ENCODE results near the gene ZC3H4. TPM values are rescaled to one million over a fixed set of nuclear protein-coding genes. Genes with fewer than 3 reads are reported as not detected.

Gene ZC3H4
- total RNA-seq, 1 experiment from 2014 or later = 73.0 TPM

GRCh38 chr19:47035127-47036096 lies 78.2 kb downstream of the ZC3H4 start:
- no TSS peak for BruUV-seq (replicated peaks)
- intact Hi-C loops (cut with micrococcal nuclease; ENCODE audit: unreplicated experiment) = loop anchor here (1.0 to 10.0 kb wide), 2 partner anchors 90 to 281 kb away; no protein-coding TSS in a partner anchor
- CTCF ChIA-PET = interaction anchor here (0.6 to 1.4 kb wide), 12 partner anchors 12 to 1285 kb away, joined by 3 to 6 read pairs (median 4); partner anchors contain the start of gene ZC3H4
- H3K4me1 Mint-ChIP-seq (ENCODE audit: low read depth, unreplicated experiment) = peaks cover 24% of the 10 kb centered on the region
- H3K36me3 Mint-ChIP-seq (ENCODE audit: insufficient read depth, unreplicated experiment) = peaks cover 30% of the 10 kb centered on the region
- peaks cover 11% of the 10 kb centered on the region for H3K27me3 Mint-ChIP-seq (ENCODE audit: unreplicated experiment)
- no peaks in the 10 kb centered on the region for H3K9me3 Mint-ChIP-seq (ENCODE audit: low read depth, unreplicated experiment)
- peak; percentile 99 for TF ChIP-seq CTCF (IDR thresholded peaks at IDR 0.05; ENCODE audit: unreplicated experiment)
- H3K27ac Mint-ChIP-seq (ENCODE audit: unreplicated experiment) = peak overlapping the region; percentile 73
- peak; percentile 99 for DNase-seq
- peak overlapping the region; percentile 70 for H3K4me3 Mint-ChIP-seq (ENCODE audit: low read depth, unreplicated experiment)

GRCh38 chr19:47032171-47032811 lies 81.3 kb downstream of the ZC3H4 start:
- Mint-ChIP-seq H3K27ac (ENCODE audit: unreplicated experiment) (no peak overlapping the region), H3K27me3 (ENCODE audit: unreplicated experiment) (peaks cover 43% of the 10 kb centered on the region), H3K9me3 (ENCODE audit: low read depth, unreplicated experiment) (no peaks in the 10 kb centered on the region), H3K36me3 (ENCODE audit: insufficient read depth, unreplicated experiment) (peaks cover 21% of the 10 kb centered on the region), H3K4me1 (ENCODE audit: low read depth, unreplicated experiment) (peaks cover 24% of the 10 kb centered on the region), H3K4me3 (ENCODE audit: low read depth, unreplicated experiment) (no peak overlapping the region)
- BruUV-seq (replicated peaks) = no TSS peak
- CTCF ChIA-PET = interaction anchor here (1.3 kb wide), 1 partner anchor 19 kb away, joined by 3 read pairs; no protein-coding TSS in a partner anchor
- peak; percentile 86 for DNase-seq
- intact Hi-C loops (cut with micrococcal nuclease; ENCODE audit: unreplicated experiment) = loop anchor here (1.0 to 10.0 kb wide), 2 partner anchors 19 to 277 kb away; no protein-coding TSS in a partner anchor
- peak; percentile 82 for TF ChIP-seq CTCF (IDR thresholded peaks at IDR 0.05; ENCODE audit: unreplicated experiment)

GRCh38 chr19:47028195-47028601 lies 85.4 kb downstream of the ZC3H4 start:
- CTCF ChIA-PET = interaction anchor here (0.9 kb wide), 1 partner anchor 14 kb away, joined by 3 read pairs; no protein-coding TSS in a partner anchor
- intact Hi-C loops (cut with micrococcal nuclease; ENCODE audit: unreplicated experiment) = no loop called here
- BruUV-seq (replicated peaks) = no TSS peak
- Mint-ChIP-seq H3K27me3 (ENCODE audit: unreplicated experiment) (peaks cover 71% of the 10 kb centered on the region), H3K9me3 (ENCODE audit: low read depth, unreplicated experiment) (no peaks in the 10 kb centered on the region), H3K27ac (ENCODE audit: unreplicated experiment) (no peak overlapping the region), H3K4me3 (ENCODE audit: low read depth, unreplicated experiment) (no peak overlapping the region), H3K36me3 (ENCODE audit: insufficient read depth, unreplicated experiment) (peaks cover 2% of the 10 kb centered on the region), H3K4me1 (ENCODE audit: low read depth, unreplicated experiment) (peaks cover 8% of the 10 kb centered on the region)
- DNase-seq = no peak
- TF ChIP-seq CTCF (IDR thresholded peaks at IDR 0.05; ENCODE audit: unreplicated experiment) = no peak

- Mint-ChIP-seq H3K4me3 (ENCODE audit: low read depth, unreplicated experiment) (no peak overlapping the region), H3K9me3 (ENCODE audit: low read depth, unreplicated experiment) (no peaks in the 10 kb centered on the region), H3K27ac (ENCODE audit: unreplicated experiment) (no peak overlapping the region), H3K36me3 (ENCODE audit: insufficient read depth, unreplicated experiment) (peaks cover 8% of the 10 kb centered on the region), H3K4me1 (ENCODE audit: low read depth, unreplicated experiment) (peaks cover 6% of the 10 kb centered on the region), H3K27me3 (ENCODE audit: unreplicated experiment) (peaks cover 77% of the 10 kb centered on the region)
- CTCF ChIA-PET = no interaction called here
- BruUV-seq (replicated peaks) = no TSS peak
- DNase-seq = no peak
- no peak for TF ChIP-seq CTCF (IDR thresholded peaks at IDR 0.05; ENCODE audit: unreplicated experiment)
- intact Hi-C loops (cut with micrococcal nuclease; ENCODE audit: unreplicated experiment) = no loop called here
Measured at GRCh38 chr19:47027586-47028088, 85.9 kb downstream of the ZC3H4 start.
